Parathyroid adenoma (tissue), 2 donors: ENCODE results near the gene DAPK1.

Experiments
- H2AFZ ChIP-seq: fragments of 300-600 bp; sonication (generic); one replicate; pipeline ENCODE4 v1.7.0; 2017; ENCODE audit warnings: antibody characterized with exemption, mild to moderate bottlenecking
- H3K27ac ChIP-seq: fragments of 300-600 bp; sonication (generic); one replicate; pipeline ENCODE4 v1.7.0; 2017
- H3K27me3 ChIP-seq: fragments of 300-600 bp; sonication (generic); one replicate; pipeline ENCODE4 v1.7.0; 2017; ENCODE audit warnings: low read length; ENCODE audit not compliant: control insufficient read depth, insufficient read depth
- H3K36me3 ChIP-seq: fragments of 300-600 bp; sonication (generic); one replicate; pipeline ENCODE4 v1.7.0; 2017; ENCODE audit warnings: low read length; ENCODE audit not compliant: control insufficient read depth, insufficient read depth
- H3K4me1 ChIP-seq: fragments of 300-600 bp; sonication (generic); one replicate; pipeline ENCODE4 v1.7.0; 2017; ENCODE audit warnings: control low read depth
- H3K4me2 ChIP-seq: fragments of 300-600 bp; sonication (generic); one replicate; pipeline ENCODE4 v1.7.0; 2017; ENCODE audit warnings: low read length
- H3K4me3 ChIP-seq: fragments of 300-600 bp; sonication (generic); one replicate; pipeline ENCODE4 v1.7.0; 2017; ENCODE audit warnings: low read depth, low read length
- H3K79me2 ChIP-seq: fragments of 300-600 bp; sonication (generic); one replicate; pipeline ENCODE4 v1.7.0; 2017; ENCODE audit warnings: control low read depth
- H3K9ac ChIP-seq: fragments of 300-600 bp; sonication (generic); one replicate; pipeline ENCODE4 v1.7.0; 2017; ENCODE audit warnings: mild to moderate bottlenecking
- H3K9me3 ChIP-seq: fragments of 300-600 bp; sonication (generic); one replicate; pipeline ENCODE4 v1.7.0; 2017; ENCODE audit warnings: low read length; ENCODE audit not compliant: control insufficient read depth
- CTCF ChIP-seq: fragments of 300-600 bp; sonication (generic); IDR thresholded peaks from one replicate; pipeline ENCODE4 v1.7.0; 2017; ENCODE audit warnings: antibody characterized with exemption, mild to moderate bottlenecking
- donor health status: primary hyperparathyroidism.

The DAPK1 gene

GRCh38 chr9:87534036-87534435, 36.4 kb downstream of the DAPK1 start:
- Histone ChIP-seq H3K27me3 (no peaks in the 10 kb centered on the region), H2AFZ (no peak overlapping the region), H3K79me2 (no peaks in the 10 kb centered on the region)

GRCh38 chr9:87534957-87535356, 37.3 kb downstream of the DAPK1 start:
- no peaks in the 10 kb centered on the region for H3K9me3 ChIP-seq
- H3K4me1 ChIP-seq: no peaks in the 10 kb centered on the region
- H2AFZ ChIP-seq: no peak overlapping the region
- no peaks in the 10 kb centered on the region for H3K36me3 ChIP-seq
- TF ChIP-seq CTCF: no peak
- no peak overlapping the region for H3K4me3 ChIP-seq
- no peak overlapping the region for H3K27ac ChIP-seq
- H3K79me2 ChIP-seq: no peaks in the 10 kb centered on the region
- H3K9ac ChIP-seq: no peak overlapping the region
- no peaks in the 10 kb centered on the region for H3K27me3 ChIP-seq
- no peak overlapping the region for H3K4me2 ChIP-seq

More at GRCh38 chr9:87534036-87534435, 36.4 kb downstream of the DAPK1 start:
- H3K9ac ChIP-seq: no peak overlapping the region
- no peak for TF ChIP-seq CTCF
- H3K4me1 ChIP-seq: no peaks in the 10 kb centered on the region
- H3K36me3 ChIP-seq: no peaks in the 10 kb centered on the region
- no peak overlapping the region for H3K4me3 ChIP-seq
- H3K9me3 ChIP-seq: no peaks in the 10 kb centered on the region
- H3K4me2 ChIP-seq: no peak overlapping the region
- no peak overlapping the region for H3K27ac ChIP-seq

GRCh38 chr9:87535817-87536539, 38.3 kb downstream of the DAPK1 start:
- Histone ChIP-seq H3K4me3 (no peak overlapping the region), H3K79me2 (no peaks in the 10 kb centered on the region), H3K27me3 (no peaks in the 10 kb centered on the region), H3K4me2 (peak overlapping the region; percentile 57), H3K4me1 (no peaks in the 10 kb centered on the region), H3K9ac (no peak overlapping the region), H2AFZ (peak overlapping the region; percentile 59), H3K9me3 (no peaks in the 10 kb centered on the region), H3K36me3 (no peaks in the 10 kb centered on the region), H3K27ac (peak overlapping the region; percentile 48)
- TF ChIP-seq CTCF: no peak

GRCh38 chr9:87537625-87538024, 40.0 kb downstream of the DAPK1 start:
- no peak overlapping the region for H3K27ac ChIP-seq
- TF ChIP-seq CTCF: no peak
- no peaks in the 10 kb centered on the region for H3K79me2 ChIP-seq
- H3K27me3 ChIP-seq: no peaks in the 10 kb centered on the region
- no peak overlapping the region for H3K4me2 ChIP-seq
- H3K4me1 ChIP-seq: no peaks in the 10 kb centered on the region
- no peaks in the 10 kb centered on the region for H3K9me3 ChIP-seq
- no peak overlapping the region for H3K9ac ChIP-seq
- H3K4me3 ChIP-seq: no peak overlapping the region
- H3K36me3 ChIP-seq: no peaks in the 10 kb centered on the region
- no peak overlapping the region for H2AFZ ChIP-seq
